H54 (cell line): ENCODE measurements around the gene SMG7.

Source experiments
- DNase-seq: peaks from one replicate; pipeline ENCODE4 v3.0.0; 2011; ENCODE audit warnings: low spot score, mixed read lengths; ENCODE audit not compliant: insufficient read length
- FAIRE-seq: peaks from 3 replicates; lab custom pipeline; 2011; peaks lifted over from hg19 to GRCh38; lab: Jason Lieb, UNC
- POLR2A ChIP-seq: IDR thresholded peaks from 2 replicates; pipeline ENCODE4 v1.6.1; 2011; ENCODE audit warnings: low read depth, mild to moderate bottlenecking, low read length

SMG7 gene

DNA sequence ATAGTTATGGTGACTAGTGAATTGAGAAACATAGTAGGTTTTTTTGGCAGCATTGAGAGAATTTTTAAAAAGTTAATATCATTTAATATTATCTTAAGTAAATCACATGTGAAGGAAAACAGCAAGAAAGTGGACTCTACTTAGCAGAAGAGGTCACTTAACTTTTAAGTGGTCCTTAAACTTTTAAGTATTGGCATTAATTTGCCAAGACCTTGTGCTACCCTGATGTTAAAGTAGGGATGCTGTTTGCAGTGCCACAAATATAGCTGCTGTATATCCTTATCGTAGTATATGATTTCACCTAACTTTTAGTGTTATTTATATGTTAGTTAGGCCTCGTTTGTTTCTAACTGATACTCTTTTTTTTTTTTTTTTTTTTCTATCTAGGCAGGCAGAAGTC, 40.2 kb downstream of the SMG7 start:
- no peak for DNase-seq
- TF ChIP-seq POLR2A: no peak
- no peak for FAIRE-seq

GRCh38 chr1:183514235-183514634, 41.9 kb downstream of the SMG7 start:
- TF ChIP-seq POLR2A: no peak
- DNase-seq (no peak), FAIRE-seq (peak; percentile 77)

GRCh38 chr1:183515002-183515689, 42.8 kb downstream of the SMG7 start:
- DNase-seq (peak; percentile 6), FAIRE-seq (peak; percentile 93)
- no peak for TF ChIP-seq POLR2A

DNA sequence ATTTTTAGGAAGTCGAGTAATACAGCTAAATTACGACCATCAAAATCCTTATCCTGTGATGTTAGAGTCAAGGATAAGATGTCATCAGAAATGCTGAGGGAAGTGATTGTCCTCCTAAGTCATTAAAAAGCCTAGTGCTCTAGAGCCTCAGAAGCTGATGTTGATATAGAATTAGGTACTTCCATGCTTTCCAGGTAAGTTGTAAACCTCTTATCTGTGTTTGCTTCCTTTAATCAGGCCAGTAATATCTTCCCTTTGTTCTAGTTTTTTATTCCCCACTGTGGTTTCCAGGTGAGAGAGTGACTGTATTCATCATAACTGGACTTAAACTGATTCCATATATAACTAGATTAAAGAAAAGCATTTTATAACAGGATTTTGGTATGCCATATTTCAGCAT, 44.4 kb downstream of the SMG7 start:
- no peak for TF ChIP-seq POLR2A
- DNase-seq (no peak), FAIRE-seq (peak; percentile 33)

- DNase-seq (no peak), FAIRE-seq (no peak)
- TF ChIP-seq POLR2A: no peak
Observed at GRCh38 chr1:183517401-183517800, 45.1 kb downstream of the SMG7 start.

- no peak for FAIRE-seq
- TF ChIP-seq POLR2A: no peak
- DNase-seq: no peak
Observed at GRCh38 chr1:183520379-183520778, 48.1 kb downstream of the SMG7 start.

DNA sequence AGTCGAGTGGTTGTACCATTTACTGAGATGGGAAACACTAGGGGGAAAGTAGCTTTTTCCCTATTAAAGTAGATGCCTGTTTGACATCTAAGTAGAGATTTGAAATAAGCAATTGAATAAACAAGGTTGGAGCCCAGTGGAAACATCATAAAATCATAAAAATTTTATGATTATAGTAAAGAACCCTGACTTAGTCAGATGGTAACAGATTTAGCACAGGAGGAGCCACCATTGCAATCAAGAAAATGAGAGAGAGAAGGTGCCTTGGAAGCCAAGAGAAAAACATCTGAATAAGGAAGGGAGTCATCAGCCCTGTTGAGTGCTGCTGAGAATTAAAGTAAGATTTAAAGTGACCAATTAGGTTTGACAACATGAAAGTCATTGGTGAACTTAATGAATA, 49.8 kb downstream of the SMG7 start:
- no peak for FAIRE-seq

GRCh38 chr1:183528577-183528976, 56.3 kb downstream of the SMG7 start:
- no peak for TF ChIP-seq POLR2A
- no peak for DNase-seq
- FAIRE-seq: no peak

More for the DNA sequence above, 49.8 kb downstream of the SMG7 start:
- no peak for TF ChIP-seq POLR2A
- DNase-seq: no peak

GRCh38 chr1:183533617-183534174, 61.4 kb downstream of the SMG7 start:
- no peak for TF ChIP-seq POLR2A
- no peak for FAIRE-seq
- DNase-seq: no peak

- no peak for TF ChIP-seq POLR2A
- no peak for FAIRE-seq
- no peak for DNase-seq
Observed at GRCh38 chr1:183537405-183537804, 65.1 kb downstream of the SMG7 start.

DNA sequence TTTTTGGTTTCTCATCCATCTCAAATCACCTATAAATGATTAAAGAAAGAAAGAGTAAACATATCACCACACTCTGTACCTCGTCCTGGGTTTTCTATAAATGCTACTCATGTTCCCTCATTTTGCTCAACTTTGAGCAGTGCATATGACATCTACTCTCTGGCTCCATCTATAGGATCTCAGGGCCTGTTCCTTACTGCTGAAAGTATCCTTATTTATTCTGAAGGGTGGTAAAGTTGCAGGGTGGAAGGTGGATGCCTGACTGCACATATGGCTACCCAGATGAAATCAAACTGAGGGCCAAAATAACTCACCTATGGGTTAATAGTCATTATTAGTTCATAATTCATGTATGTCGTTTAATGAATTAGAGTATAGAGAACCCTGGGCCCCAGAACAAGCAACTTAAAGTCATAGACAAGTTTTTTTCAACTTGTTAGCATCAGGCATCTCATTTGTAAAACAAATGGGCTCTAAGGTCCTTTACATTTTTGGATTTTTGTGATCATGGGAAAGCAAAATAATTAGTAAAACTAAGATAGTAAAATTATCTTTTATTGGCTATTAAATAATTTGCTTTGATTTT, 71.4 kb downstream of the SMG7 start:
- FAIRE-seq: peak; percentile 92
- DNase-seq: no peak
- no peak for TF ChIP-seq POLR2A

DNA sequence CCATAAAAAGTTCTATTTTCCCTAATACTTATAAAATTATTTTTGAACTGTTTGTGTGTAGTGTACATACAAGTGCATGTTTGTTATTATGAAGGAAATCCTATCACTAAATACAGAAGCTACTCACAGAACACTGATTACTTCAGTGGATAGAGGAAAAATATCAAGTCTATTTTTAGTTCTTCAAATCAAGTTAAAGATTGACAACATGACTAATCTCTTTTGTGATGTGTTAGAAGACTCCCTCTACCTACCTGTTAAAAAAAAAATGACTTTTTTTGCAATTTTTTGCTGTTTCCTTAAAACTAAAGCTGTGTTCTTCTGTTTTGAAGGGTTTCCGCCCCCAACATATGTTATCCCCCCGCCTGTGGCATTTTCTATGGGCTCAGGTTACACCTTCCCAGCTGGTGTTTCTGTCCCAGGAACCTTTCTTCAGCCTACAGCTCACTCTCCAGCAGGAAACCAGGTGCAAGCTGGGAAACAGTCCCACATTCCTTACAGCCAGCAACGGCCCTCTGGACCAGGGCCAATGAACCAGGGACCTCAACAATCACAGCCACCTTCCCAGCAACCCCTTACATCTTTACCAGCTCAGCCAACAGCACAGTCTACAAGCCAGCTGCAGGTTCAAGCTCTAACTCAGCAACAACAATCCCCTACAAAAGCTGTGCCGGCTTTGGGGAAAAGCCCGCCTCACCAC, 72.4 kb downstream of the SMG7 start:
- no peak for TF ChIP-seq POLR2A
- DNase-seq: no peak
- FAIRE-seq: no peak

DNA sequence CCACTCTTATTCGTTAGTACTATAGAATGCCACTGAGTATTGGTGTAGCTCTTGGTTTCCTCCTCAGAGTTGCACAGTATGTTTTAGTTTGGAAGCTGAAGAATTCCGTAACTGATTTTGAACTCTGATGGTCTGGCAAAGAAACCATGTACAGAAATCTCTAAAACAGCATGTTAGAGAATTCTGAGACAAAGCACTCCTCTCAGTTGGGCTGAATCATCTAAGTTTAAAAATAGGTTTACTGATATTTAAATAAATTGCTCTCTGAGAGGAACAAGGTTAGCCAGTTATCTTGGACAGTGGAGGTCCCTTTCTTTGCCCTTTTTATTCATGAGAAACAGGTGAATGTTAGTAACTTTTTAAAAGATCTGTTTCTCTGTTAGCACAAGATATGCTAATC, 74.1 kb downstream of the SMG7 start:
- no peak for TF ChIP-seq POLR2A
- FAIRE-seq (no peak), DNase-seq (no peak)

DNA sequence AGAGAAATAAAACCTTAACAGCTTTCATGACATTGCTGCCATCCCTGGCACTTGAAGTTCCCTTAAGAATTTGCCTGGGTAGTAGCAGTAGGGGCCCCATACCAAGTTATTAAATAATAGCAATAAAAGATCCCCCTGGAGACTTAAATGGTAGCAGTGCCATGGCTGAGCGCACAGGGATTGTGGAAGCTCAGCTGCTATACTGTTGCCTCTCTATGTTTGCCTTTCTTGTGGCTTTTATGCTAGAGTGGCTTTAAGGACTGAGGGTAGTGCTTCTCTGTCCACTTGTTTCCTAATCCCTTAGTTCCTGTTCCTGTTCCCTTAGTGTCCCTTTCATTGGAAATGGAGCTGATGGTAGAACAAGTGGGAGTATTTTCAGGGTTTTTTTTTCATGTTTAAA, 75.8 kb downstream of the SMG7 start:
- DNase-seq (no peak), FAIRE-seq (no peak)
- no peak for TF ChIP-seq POLR2A
